ENCODE results near the gene C1RL. TPM values are rescaled to one million over a fixed set of nuclear protein-coding genes. Genes with fewer than 3 reads are reported as not detected.

The C1RL gene
- total RNA-seq, 4 donors from 2014 or later, result 85.9 to 126 (median 107) TPM

DNA sequence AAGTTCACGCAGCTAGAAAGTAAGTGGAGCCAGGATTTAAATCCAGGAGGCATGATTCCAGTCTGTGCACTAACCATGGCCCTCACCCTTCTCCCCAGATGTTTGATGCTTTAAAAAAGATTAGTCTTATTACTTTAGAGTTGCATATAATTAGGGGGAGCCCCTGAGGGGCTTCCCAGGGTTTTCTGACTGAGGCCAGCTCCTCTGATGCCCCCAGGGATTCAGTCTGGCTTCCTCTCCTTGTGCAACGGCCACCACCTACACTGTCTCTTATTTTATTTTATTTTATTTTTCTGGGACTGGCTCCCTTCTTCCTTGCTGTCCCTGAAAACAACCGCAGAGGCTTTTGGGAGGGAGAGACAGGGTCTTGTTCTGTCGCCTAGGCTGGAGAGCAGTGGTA lies 43.8 kb upstream of the C1RL start:
- DNase-seq (ENCODE audit: low spot score) (no peak), ATAC-seq (ENCODE audit: low FRiP score) (no peak)
- no peak for TF ChIP-seq CTCF (IDR thresholded peaks at IDR 0.05)

DNA sequence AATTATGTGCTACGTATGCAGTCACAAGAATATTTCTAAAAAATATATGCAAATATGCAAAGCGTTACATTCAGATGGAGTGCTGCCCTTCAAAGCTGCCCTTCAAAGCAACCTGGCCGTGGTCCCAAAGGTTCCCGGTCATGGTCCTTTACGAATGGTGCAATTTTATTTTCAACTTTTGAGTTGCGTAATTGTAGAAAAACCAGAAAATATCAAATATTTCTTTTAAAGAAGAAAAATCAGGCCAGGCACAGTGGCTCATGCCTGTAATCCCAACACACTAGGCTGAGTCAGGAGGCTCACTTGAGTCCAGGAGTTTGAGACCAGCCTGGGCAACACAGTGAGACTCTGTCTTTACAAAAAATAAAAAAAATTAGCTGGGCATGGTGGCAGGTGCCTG lies 42.5 kb upstream of the C1RL start:
- ATAC-seq (ENCODE audit: low FRiP score) (no peak), DNase-seq (ENCODE audit: low spot score) (no peak)

GRCh38 chr12:7150841-7151240 lies 41.8 kb upstream of the C1RL start:
- ATAC-seq (ENCODE audit: low FRiP score) (no peak), DNase-seq (ENCODE audit: low spot score) (no peak)
- TF ChIP-seq CTCF (IDR thresholded peaks at IDR 0.05), result no peak

More for the DNA sequence above, 42.5 kb upstream of the C1RL start:
- TF ChIP-seq CTCF (IDR thresholded peaks at IDR 0.05), result no peak

DNA sequence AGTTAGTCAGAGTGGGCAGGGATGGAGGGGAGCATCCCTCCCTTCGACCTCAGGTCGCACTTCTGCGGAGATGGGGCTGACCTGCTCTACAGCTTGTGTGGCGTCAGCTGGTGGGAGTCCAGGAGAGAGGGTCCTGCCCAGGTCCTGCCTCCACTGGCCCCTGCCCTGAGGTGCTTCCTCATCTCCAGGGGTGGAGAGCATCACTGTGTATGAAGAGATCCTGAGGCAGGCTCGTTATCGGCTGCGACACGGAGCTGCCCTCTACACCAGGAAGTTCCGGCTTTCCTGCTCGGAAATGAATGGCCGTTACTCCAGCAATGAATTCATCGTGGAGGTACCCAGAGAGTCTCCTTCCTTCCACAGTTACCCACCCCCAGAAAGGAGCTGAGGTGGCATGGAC lies 41.3 kb upstream of the C1RL start:
- TF ChIP-seq CTCF (IDR thresholded peaks at IDR 0.05), result no peak
- DNase-seq (ENCODE audit: low spot score), result no peak
- peak; percentile 20 for ATAC-seq (ENCODE audit: low FRiP score)

DNA sequence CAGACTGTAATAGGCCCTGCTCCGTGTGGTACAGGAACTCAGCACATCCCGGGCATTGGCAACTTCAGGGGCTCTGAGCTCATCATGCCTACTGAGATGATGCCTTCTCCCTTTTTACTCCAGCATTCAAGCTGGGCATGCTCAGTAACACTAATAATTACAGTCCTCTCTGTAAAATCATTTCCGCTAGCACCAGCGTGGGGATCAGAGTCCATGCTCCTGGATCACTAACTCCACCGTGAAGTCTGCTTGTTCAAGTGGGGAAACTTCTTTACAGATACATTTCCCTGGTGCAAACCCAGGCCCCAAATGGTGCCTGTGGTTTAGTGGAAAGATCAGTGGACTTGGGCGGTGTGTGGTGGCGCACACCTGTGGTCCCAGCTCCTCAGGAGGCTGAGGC lies 37.9 kb upstream of the C1RL start:
- ATAC-seq (ENCODE audit: low FRiP score), result no peak
- no peak for DNase-seq (ENCODE audit: low spot score)
- no peak for TF ChIP-seq CTCF (IDR thresholded peaks at IDR 0.05)

- TF ChIP-seq CTCF (IDR thresholded peaks at IDR 0.05), result no peak
- DNase-seq (ENCODE audit: low spot score) (peak; percentile 18), ATAC-seq (ENCODE audit: low FRiP score) (no peak)
Measured at GRCh38 chr12:7146228-7146627, 37.2 kb upstream of the C1RL start.

- no peak for TF ChIP-seq CTCF (IDR thresholded peaks at IDR 0.05)
- no peak for DNase-seq (ENCODE audit: low spot score)
- ATAC-seq (ENCODE audit: low FRiP score), result no peak
Measured at GRCh38 chr12:7145671-7146070, 36.7 kb upstream of the C1RL start.
